Endothelial cell (in vitro differentiated cells): Measurements from ENCODE around the gene GPC5. TPM values are rescaled to one million over a fixed set of nuclear protein-coding genes. Genes with fewer than 3 reads are reported as not detected.

Experiments
- DNase-seq: peaks from one replicate; pipeline ENCODE4 v3.0.0; 2021; ENCODE audit warnings: low spot score
- H3K27ac Mint-ChIP-seq: one replicate; pipeline ENCODE4 v1.8.0; 2021; ENCODE audit warnings: mixed read lengths, inconsistent platforms; ENCODE audit not compliant: unreplicated experiment
- H3K27me3 Mint-ChIP-seq: one replicate; pipeline ENCODE4 v1.8.0; 2021; ENCODE audit warnings: mild to moderate bottlenecking, moderate library complexity, mixed read lengths, inconsistent platforms; ENCODE audit not compliant: unreplicated experiment
- H3K36me3 Mint-ChIP-seq: one replicate; pipeline ENCODE4 v1.8.0; 2021; ENCODE audit warnings: mild to moderate bottlenecking, low read depth, mixed read lengths, inconsistent platforms; ENCODE audit not compliant: unreplicated experiment
- H3K4me1 Mint-ChIP-seq: one replicate; pipeline ENCODE4 v1.8.0; 2021; ENCODE audit warnings: mild to moderate bottlenecking, mixed read lengths, inconsistent platforms; ENCODE audit not compliant: unreplicated experiment
- H3K4me3 Mint-ChIP-seq: one replicate; pipeline ENCODE4 v1.8.0; 2021; ENCODE audit warnings: mild to moderate bottlenecking, mixed read lengths, inconsistent platforms; ENCODE audit not compliant: unreplicated experiment
- H3K9me3 Mint-ChIP-seq: one replicate; pipeline ENCODE4 v1.8.0; 2021; ENCODE audit warnings: mixed read lengths, inconsistent platforms; ENCODE audit not compliant: unreplicated experiment
- total RNA-seq: library from RNA; stranded (reverse); fragmentation: NEBNext Ultra II Directional; extraction: Animal tissue kit (Norgen Biotek cat#: 25700); gene quantifications from one replicate; pipeline ENCODE4 v1.2.1, GENCODE V29; 2021; ENCODE audit not compliant: unreplicated experiment
- TF ChIP-seq, protein P1 (sequence below): fragments of 200-600 bp; sonication (generic); IDR thresholded peaks from one replicate; pipeline ENCODE4 v1.5.0; 2021; ENCODE audit warnings: antibody characterized with exemption; ENCODE audit not compliant: unreplicated experiment

The GPC5 gene
- total RNA-seq, 1 donor from 2014 or later, result not detected

GRCh38 chr13:91454666-91455065 lies 56.2 kb downstream of the GPC5 start:
- Mint-ChIP-seq H3K27me3 (no peaks in the 10 kb centered on the region), H3K4me3 (no peak overlapping the region), H3K27ac (no peak overlapping the region), H3K36me3 (no peaks in the 10 kb centered on the region), H3K9me3 (no peaks in the 10 kb centered on the region), H3K4me1 (no peaks in the 10 kb centered on the region)
- DNase-seq, result no peak
- TF ChIP-seq, protein P1, sequence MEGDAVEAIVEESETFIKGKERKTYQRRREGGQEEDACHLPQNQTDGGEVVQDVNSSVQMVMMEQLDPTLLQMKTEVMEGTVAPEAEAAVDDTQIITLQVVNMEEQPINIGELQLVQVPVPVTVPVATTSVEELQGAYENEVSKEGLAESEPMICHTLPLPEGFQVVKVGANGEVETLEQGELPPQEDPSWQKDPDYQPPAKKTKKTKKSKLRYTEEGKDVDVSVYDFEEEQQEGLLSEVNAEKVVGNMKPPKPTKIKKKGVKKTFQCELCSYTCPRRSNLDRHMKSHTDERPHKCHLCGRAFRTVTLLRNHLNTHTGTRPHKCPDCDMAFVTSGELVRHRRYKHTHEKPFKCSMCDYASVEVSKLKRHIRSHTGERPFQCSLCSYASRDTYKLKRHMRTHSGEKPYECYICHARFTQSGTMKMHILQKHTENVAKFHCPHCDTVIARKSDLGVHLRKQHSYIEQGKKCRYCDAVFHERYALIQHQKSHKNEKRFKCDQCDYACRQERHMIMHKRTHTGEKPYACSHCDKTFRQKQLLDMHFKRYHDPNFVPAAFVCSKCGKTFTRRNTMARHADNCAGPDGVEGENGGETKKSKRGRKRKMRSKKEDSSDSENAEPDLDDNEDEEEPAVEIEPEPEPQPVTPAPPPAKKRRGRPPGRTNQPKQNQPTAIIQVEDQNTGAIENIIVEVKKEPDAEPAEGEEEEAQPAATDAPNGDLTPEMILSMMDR, result no peak

DNA sequence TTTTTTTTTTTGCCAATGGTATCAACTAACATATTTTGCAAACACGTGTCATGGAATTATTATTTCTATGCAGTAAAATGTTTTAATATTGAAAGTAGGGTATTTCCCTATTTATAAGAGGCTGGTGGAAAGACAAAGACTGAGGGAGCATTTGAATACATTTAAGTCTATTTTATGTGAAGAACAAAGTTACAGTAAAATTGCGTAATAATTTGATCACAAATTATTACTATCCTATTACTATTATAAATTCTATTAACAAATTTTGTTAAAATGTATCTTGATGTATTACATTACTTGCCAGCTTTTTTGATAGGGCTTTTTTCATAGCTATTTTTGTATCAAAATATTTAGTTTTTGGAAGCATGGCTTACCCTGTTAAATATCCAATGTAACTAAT lies 58.4 kb downstream of the GPC5 start:
- Mint-ChIP-seq H3K9me3 (no peaks in the 10 kb centered on the region), H3K36me3 (no peaks in the 10 kb centered on the region), H3K4me1 (no peaks in the 10 kb centered on the region), H3K27ac (no peak overlapping the region), H3K4me3 (no peak overlapping the region), H3K27me3 (no peaks in the 10 kb centered on the region)
- DNase-seq, result no peak
- TF ChIP-seq, protein P1, result no peak

GRCh38 chr13:91459485-91459884 lies 61.1 kb downstream of the GPC5 start:
- Mint-ChIP-seq H3K27ac (no peak overlapping the region), H3K36me3 (no peaks in the 10 kb centered on the region), H3K27me3 (no peaks in the 10 kb centered on the region), H3K4me1 (no peaks in the 10 kb centered on the region), H3K9me3 (no peaks in the 10 kb centered on the region), H3K4me3 (no peak overlapping the region)
- TF ChIP-seq, protein P1, result no peak
- DNase-seq, result no peak

DNA sequence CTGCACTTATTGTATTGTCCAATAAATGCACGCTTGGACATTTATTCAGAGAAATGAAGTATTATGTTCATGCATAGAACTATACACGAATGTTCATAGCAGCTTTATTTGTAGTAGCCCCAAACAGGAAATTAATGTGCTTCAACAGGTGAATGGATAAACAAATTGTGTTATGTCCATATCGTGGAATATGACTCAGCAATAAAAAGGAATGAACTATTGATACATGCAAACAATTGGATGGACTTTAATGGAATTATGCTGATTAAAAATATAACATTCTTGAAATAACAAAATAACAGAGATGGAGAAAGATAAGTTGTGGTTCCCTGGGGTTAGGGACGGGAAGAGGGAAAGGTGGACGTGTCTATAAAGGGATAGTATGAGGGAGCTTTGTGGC lies 65.9 kb downstream of the GPC5 start:
- Mint-ChIP-seq H3K4me1 (no peaks in the 10 kb centered on the region), H3K4me3 (no peak overlapping the region), H3K36me3 (no peaks in the 10 kb centered on the region), H3K27me3 (no peaks in the 10 kb centered on the region), H3K9me3 (no peaks in the 10 kb centered on the region), H3K27ac (no peak overlapping the region)
- TF ChIP-seq, protein P1, result no peak
- DNase-seq, result no peak

GRCh38 chr13:91467236-91467635 lies 68.8 kb downstream of the GPC5 start:
- H3K27ac Mint-ChIP-seq, result no peak overlapping the region
- H3K36me3 Mint-ChIP-seq, result no peaks in the 10 kb centered on the region
- peaks cover 4% of the 10 kb centered on the region for H3K4me1 Mint-ChIP-seq
- no peak for DNase-seq
- H3K27me3 Mint-ChIP-seq, result no peaks in the 10 kb centered on the region
- no peaks in the 10 kb centered on the region for H3K9me3 Mint-ChIP-seq
- H3K4me3 Mint-ChIP-seq, result no peak overlapping the region
- TF ChIP-seq, protein P1, result no peak
